K562 (cell line): ENCODE measurements around the gene BMI1. TPM values are rescaled to one million over a fixed set of nuclear protein-coding genes. Genes with fewer than 3 reads are reported as not detected.

Experiments
- CBX2 ChIP-seq: fragments of 200-600 bp; sonication (generic); IDR thresholded peaks from one replicate; pipeline ENCODE4 v1.6.1; 2012; ENCODE audit warnings: mild to moderate bottlenecking, low read length, inconsistent platforms; ENCODE audit not compliant: insufficient read depth, poor library complexity, severe bottlenecking
- CBX8 ChIP-seq: fragments of 200-600 bp; sonication (generic); IDR thresholded peaks from 2 replicates; pipeline ENCODE4 v1.6.1; 2012; ENCODE audit warnings: borderline replicate concordance, mixed run types, low read depth, mild to moderate bottlenecking, moderate library complexity, mixed read lengths, low read length, control low read depth, inconsistent platforms; ENCODE audit not compliant: poor library complexity, severe bottlenecking; ENCODE audit errors: extremely low read depth
- CHD1 ChIP-seq: fragments of 200-600 bp; sonication (generic); IDR thresholded peaks from one replicate; pipeline ENCODE4 v1.6.1; 2012; ENCODE audit warnings: mild to moderate bottlenecking, moderate library complexity, low read length, inconsistent platforms
- CREM ChIP-seq: IDR thresholded peaks from 2 replicates; pipeline ENCODE4 v1.6.1; 2014; ENCODE audit warnings: antibody characterized with exemption, low read depth
- DACH1 ChIP-seq: fragments of 450-650 bp; IDR thresholded peaks from 2 replicates; pipeline ENCODE4 v1.6.1; 2018; ENCODE audit not compliant: partially characterized antibody
- FUS ChIP-seq: fragments of 200-400 bp; formaldehyde crosslinking; optimal IDR thresholded peaks from 2 replicates; pipeline ENCODE3; 2017; ENCODE audit warnings: low read depth, low read length
- GABPB1 ChIP-seq: sonication (generic); formaldehyde crosslinking; IDR thresholded peaks from 2 replicates; pipeline ENCODE4 v1.8.0; 2022; ENCODE audit warnings: mild to moderate bottlenecking, missing genetic modification reagents
- HNRNPLL ChIP-seq: fragments of 200-400 bp; formaldehyde crosslinking; IDR thresholded peaks from 2 replicates; pipeline ENCODE4 v1.6.1; 2017; ENCODE audit warnings: low read length, low read depth, mild to moderate bottlenecking; ENCODE audit not compliant: poor library complexity, severe bottlenecking
- KDM4B ChIP-seq, 2 experiments: fragments of 450-650 bp in 1 of 2; sonication (generic) in 1 of 2; IDR thresholded peaks; 2 replicates each; pipeline ENCODE4 v1.6.1; 2016 to 2017; ENCODE audit warnings: borderline replicate concordance in 2 of 2, antibody characterized with exemption in 1 of 2, low read depth in 1 of 2, mild to moderate bottlenecking in 1 of 2
- MIER1 ChIP-seq: fragments of 450-650 bp; IDR thresholded peaks from 2 replicates; pipeline ENCODE4 v1.6.1; 2016; ENCODE audit warnings: antibody characterized with exemption, mild to moderate bottlenecking, low read depth
- NFIC ChIP-seq: fragments of 450-650 bp; IDR thresholded peaks from 2 replicates; pipeline ENCODE4 v1.6.1; 2017; ENCODE audit warnings: mild to moderate bottlenecking, inconsistent platforms
- NR2F6 ChIP-seq: fragments of 450-650 bp; formaldehyde crosslinking; IDR thresholded peaks from 2 replicates; pipeline ENCODE4 v1.4.0; 2020; ENCODE audit warnings: mild to moderate bottlenecking
- PHF20 ChIP-seq: fragments of 450-650 bp; IDR thresholded peaks from 2 replicates; pipeline ENCODE4 v1.6.1; 2018; ENCODE audit not compliant: partially characterized antibody
- RBM22 ChIP-seq: fragments of 200-400 bp; formaldehyde crosslinking; IDR thresholded peaks from 2 replicates; pipeline ENCODE4 v1.6.1; 2018; ENCODE audit warnings: low read length, low read depth; ENCODE audit not compliant: poor library complexity, severe bottlenecking
- SMAD3 ChIP-seq: fragments of 450-650 bp; formaldehyde crosslinking; conservative IDR thresholded peaks from 2 replicates; pipeline ENCODE4 v1.4.0; 2020; ENCODE audit warnings: mild to moderate bottlenecking
- TFAM ChIP-seq: fragments of 250-450 bp; sonication (Bioruptor Pico); conservative IDR thresholded peaks from 2 replicates; pipeline ENCODE4 v1.5.0; 2021; ENCODE audit warnings: mild to moderate bottlenecking, moderate library complexity
- ZC3H4 ChIP-seq: sonication (generic); formaldehyde crosslinking; IDR thresholded peaks from 2 replicates; pipeline ENCODE4 v1.9.0; 2021; ENCODE audit warnings: missing genetic modification reagents, borderline replicate concordance
- ZNF318 ChIP-seq, 2 experiments: fragments of 450-650 bp; IDR thresholded peaks; 2 replicates each; pipeline ENCODE4 v1.6.1; 2016; ENCODE audit warnings: mild to moderate bottlenecking in 2 of 2, borderline replicate concordance in 1 of 2, low read depth in 1 of 2, moderate library complexity in 1 of 2
- polyA plus RNA-seq, 8 experiments: library from polyadenylated mRNA; depleted of rRNA in 4 of 8; stranded (reverse) in 5 of 8; unstranded in 3 of 8; fragments of >200 nt; fragmentation: Nextera tagmentation in 2 of 8; fragmentation: Illumina TruSeq in 1 of 8; extraction: Ambion mirVana in 2 of 8; extraction: Trizol in 1 of 8; gene quantifications; 2 replicates each; pipeline versions ENCODE4 v1.2.1 to v1.2.3, GENCODE V29; 2011 to 2014; ENCODE audit warnings: inconsistent platforms in 1 of 8, missing spikeins in 1 of 8
- total RNA-seq, 7 experiments: library from RNA; depleted of rRNA in 6 of 7; stranded (reverse); fragments of >200 nt in 6 of 7; fragmentation: Illumina TruSeq in 2 of 7; extraction: Trizol in 2 of 7; gene quantifications; 2 replicates each; pipeline versions ENCODE4 v1.2.1 to v1.2.3, GENCODE V29; 2011 to 2021; ENCODE audit warnings: low replicate concordance in 1 of 7

The BMI1 gene
- total and polyA plus RNA-seq, 9 of the 15 experiments (the other 6 are each of a cell fraction or from before 2014, with no cell fraction given) = 21.4 to 103 (median 70.8) TPM

GRCh38 chr10:22316286-22317075 lies 4.4 kb upstream of the BMI1 start, which contains the start of gene COMMD3 (continued):
- TF ChIP-seq ZNF318 (IDR thresholded peaks at IDR 0.05; ENCODE audit: borderline replicate concordance in 1 of 2, low read depth in 1 of 2) (peak in 1 of 2 experiments; percentile 50; a peak in 1 of 4 replicates), FUS (no peak), DACH1 (no peak), NFIC (no peak; the same call in none of the 2 replicates), HNRNPLL (peak; percentile 19), CBX8 (no peak), CHD1 (peak; percentile 84), TFAM (CRISPR knock-in tag) (no peak), MIER1 (no peak), CBX2 (no peak), ZC3H4 (CRISPR knock-in tag) (no peak), NR2F6 (CRISPR knock-in tag) (no peak), RBM22 (peak; percentile 78), SMAD3 (CRISPR knock-in tag) (no peak), PHF20 (no peak), GABPB1 (CRISPR knock-in tag) (peak; percentile 75), CREM (peak; percentile 84), KDM4B (IDR thresholded peaks at IDR 0.05; ENCODE audit: borderline replicate concordance in 2 of 2, low read depth in 1 of 2) (0 out of 4 replicates have a peak, but pooled peaks of 1 of the 2 experiments have one; percentile 10)
